Measurements from ENCODE around the gene FAM163B. TPM values are rescaled to one million over a fixed set of nuclear protein-coding genes. Genes with fewer than 3 reads are reported as not detected.

The FAM163B gene
- total and polyA plus RNA-seq, 9 of the 15 experiments (the other 6 are each of a cell fraction or from before 2014, with no cell fraction given), result not detected

DNA sequence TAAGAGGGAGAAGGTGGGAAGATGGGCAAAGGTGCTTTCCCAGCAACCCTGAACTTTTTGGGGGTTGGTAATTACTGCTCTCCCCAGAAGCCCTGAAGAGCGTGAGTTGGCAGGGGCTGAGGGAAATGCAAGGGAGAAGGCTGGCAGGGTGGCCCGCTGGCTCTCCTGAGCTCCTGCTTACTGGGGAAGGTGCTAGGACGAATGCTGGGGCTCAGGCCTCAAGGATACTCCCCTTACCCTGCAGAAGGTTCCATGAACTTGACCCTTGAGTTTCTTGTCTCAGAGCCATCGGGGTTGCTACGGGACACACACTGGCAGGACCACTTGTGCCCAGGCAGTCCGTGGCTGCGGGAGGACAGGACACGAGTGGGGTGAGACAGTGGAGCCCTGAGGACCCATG lies 1.2 kb downstream of the FAM163B start (continued):
- TF ChIP-seq, protein P1, sequence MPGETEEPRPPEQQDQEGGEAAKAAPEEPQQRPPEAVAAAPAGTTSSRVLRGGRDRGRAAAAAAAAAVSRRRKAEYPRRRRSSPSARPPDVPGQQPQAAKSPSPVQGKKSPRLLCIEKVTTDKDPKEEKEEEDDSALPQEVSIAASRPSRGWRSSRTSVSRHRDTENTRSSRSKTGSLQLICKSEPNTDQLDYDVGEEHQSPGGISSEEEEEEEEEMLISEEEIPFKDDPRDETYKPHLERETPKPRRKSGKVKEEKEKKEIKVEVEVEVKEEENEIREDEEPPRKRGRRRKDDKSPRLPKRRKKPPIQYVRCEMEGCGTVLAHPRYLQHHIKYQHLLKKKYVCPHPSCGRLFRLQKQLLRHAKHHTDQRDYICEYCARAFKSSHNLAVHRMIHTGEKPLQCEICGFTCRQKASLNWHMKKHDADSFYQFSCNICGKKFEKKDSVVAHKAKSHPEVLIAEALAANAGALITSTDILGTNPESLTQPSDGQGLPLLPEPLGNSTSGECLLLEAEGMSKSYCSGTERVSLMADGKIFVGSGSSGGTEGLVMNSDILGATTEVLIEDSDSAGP (CRISPR knock-in tag; IDR thresholded peaks at IDR 0.05), result no peak

DNA sequence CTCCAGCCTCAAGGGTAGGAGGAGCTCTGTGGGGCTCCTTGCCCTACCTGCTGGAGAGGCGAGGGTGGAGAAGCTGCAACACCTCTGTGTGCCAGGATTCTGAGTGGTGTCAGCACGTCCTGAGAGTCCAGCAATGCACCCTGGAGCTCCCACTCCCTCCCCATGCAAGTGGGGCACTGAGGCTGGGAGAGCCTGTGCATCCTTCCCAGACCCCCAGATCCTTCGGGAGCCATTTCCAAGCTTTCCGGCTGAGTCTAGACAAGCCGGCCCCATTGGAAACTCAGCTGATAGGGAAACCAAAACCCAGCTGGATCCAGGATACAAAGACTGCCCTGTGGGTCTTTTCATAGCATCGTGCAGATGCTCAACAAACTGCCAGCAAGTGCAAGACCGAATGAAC lies 1.8 kb downstream of the FAM163B start:
- Histone ChIP-seq H3K27me3 (ENCODE audit: control insufficient read depth in 2 of 2, insufficient read depth in 2 of 2, low read length in 2 of 2) (peaks cover 6 to 46% of the 10 kb centered on the region in 2 experiments; a peak in 4 of 5 replicates), H3K4me1 (replicated peaks in 1 of 2; ENCODE audit: control insufficient read depth in 2 of 2, insufficient read depth in 2 of 2, low read length in 2 of 2) (peaks cover 0 to 12% of the 10 kb centered on the region in 2 experiments; a peak in 2 of 5 replicates), H3K4me3 (no peak overlapping the region), H3K36me3 (ENCODE audit: control insufficient read depth, insufficient read depth, low read length) (no peaks in the 10 kb centered on the region), H3K9me3 (replicated peaks; ENCODE audit: control insufficient read depth, insufficient read depth, low read depth, low read length) (no peaks in the 10 kb centered on the region), H3K79me2 (ENCODE audit: control insufficient read depth, insufficient read depth, low read length) (no peaks in the 10 kb centered on the region), H3K27ac (ENCODE audit: extremely low read depth, low read depth, low read length) (no peak overlapping the region), H3K4me2 (ENCODE audit: insufficient read depth, low read length) (no peak overlapping the region), H3K9ac (ENCODE audit: insufficient read depth in 1 of 2, low read depth in 2 of 2, low read length in 2 of 2) (no peak overlapping the region), H4K20me1 (replicated peaks; ENCODE audit: control insufficient read depth, insufficient read depth, low read length) (peaks cover 14% of the 10 kb centered on the region), H2AFZ (ENCODE audit: low read depth, low read length) (no peak overlapping the region), H3K9me1 (ENCODE audit: control insufficient read depth, insufficient read depth, low read length) (no peaks in the 10 kb centered on the region)
- ATAC-seq, result no peak
- CTCF ChIA-PET (ENCODE audit: low intra/inter-chr PET ratio), result no interaction called here
- no TSS peak for BruUV-seq (replicated peaks)
- no peak for DNase-seq (ENCODE audit: extremely low read depth in 1 of 4, low spot score in 3 of 4)
- POLR2A ChIA-PET, result interaction anchor here (0.7 kb wide), 1 partner anchor 73 kb away, joined by 3 read pairs; no protein-coding TSS in a partner anchor
- intact Hi-C loops (cut with micrococcal nuclease) (no loop called here), in situ Hi-C loops (cut with MboI) (no loop called here)
- TF ChIP-seq HDAC2 (IDR thresholded peaks at IDR 0.05) (no peak), NCOA6 (IDR thresholded peaks at IDR 0.05) (no peak), FOXK1 (CRISPR knock-in tag; IDR thresholded peaks at IDR 0.05; ENCODE audit: borderline replicate concordance) (no peak), LARP7 (IDR thresholded peaks at IDR 0.05) (no peak), ZNF239 (CRISPR knock-in tag; IDR thresholded peaks at IDR 0.05) (no peak)
- TF ChIP-seq, protein P2, sequence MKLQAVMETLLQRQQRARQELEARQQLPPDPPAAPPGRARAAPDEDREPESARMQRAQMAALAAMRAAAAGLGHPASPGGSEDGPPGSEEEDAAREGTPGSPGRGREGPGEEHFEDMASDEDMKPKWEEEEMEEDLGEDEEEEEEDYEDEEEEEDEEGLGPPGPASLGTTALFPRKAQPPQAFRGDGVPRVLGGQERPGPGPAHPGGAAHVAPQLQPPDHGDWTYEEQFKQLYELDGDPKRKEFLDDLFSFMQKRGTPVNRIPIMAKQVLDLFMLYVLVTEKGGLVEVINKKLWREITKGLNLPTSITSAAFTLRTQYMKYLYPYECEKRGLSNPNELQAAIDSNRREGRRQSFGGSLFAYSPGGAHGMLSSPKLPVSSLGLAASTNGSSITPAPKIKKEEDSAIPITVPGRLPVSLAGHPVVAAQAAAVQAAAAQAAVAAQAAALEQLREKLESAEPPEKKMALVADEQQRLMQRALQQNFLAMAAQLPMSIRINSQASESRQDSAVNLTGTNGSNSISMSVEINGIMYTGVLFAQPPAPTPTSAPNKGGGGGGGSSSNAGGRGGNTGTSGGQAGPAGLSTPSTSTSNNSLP (IDR thresholded peaks at IDR 0.05; ENCODE audit: borderline replicate concordance, low read depth, low read length), result no peak
- TF ChIP-seq, protein P3, sequence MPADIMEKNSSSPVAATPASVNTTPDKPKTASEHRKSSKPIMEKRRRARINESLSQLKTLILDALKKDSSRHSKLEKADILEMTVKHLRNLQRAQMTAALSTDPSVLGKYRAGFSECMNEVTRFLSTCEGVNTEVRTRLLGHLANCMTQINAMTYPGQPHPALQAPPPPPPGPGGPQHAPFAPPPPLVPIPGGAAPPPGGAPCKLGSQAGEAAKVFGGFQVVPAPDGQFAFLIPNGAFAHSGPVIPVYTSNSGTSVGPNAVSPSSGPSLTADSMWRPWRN (IDR thresholded peaks at IDR 0.05; ENCODE audit: low read depth), result no peak
- WGBS (ENCODE audit: insufficient coverage, low coverage, missing lambda C conversion rate), result 2% methylated on average over 7 of the region's 7 CpGs
- no peak for FAIRE-seq

All from K562 (cell line).